ENCODE measurements around the gene REC114. TPM values are rescaled to one million over a fixed set of nuclear protein-coding genes. Genes with fewer than 3 reads are reported as not detected.

Gene REC114
- total and polyA plus RNA-seq, 10 of the 15 experiments (the other 5 are each of a cell fraction or from before 2014, with no cell fraction given) = not detected

DNA sequence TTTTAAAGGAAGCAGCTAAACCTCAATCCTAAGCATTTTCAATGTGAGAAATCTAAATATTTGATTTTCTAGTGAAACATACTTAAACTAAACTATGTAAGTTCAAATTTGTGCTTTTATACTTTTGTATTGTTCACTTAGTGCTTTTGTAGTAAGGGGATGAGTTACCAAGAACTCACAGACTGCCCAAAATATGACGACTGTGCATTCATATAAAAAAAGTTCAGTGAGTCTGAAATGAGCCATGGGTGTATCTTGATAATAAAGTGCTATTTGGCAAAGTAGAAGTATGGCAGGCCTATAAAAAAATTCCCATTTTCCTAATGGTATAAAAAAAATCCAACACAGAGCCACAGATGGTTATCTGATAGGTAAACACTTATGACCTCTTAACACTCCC is 124.1 kb downstream of the REC114 start (continued):
- TF ChIP-seq IRF5 (IDR thresholded peaks at IDR 0.05; ENCODE audit: borderline replicate concordance) (no peak), ZBTB4 (CRISPR knock-in tag; IDR thresholded peaks at IDR 0.05) (no peak), BHLHE40 (IDR thresholded peaks at IDR 0.05; ENCODE audit: borderline replicate concordance in 1 of 2, low read depth in 2 of 2, low read length in 1 of 2) (no peak), KLF5 (IDR thresholded peaks at IDR 0.05; ENCODE audit: partially characterized antibody) (no peak)

DNA sequence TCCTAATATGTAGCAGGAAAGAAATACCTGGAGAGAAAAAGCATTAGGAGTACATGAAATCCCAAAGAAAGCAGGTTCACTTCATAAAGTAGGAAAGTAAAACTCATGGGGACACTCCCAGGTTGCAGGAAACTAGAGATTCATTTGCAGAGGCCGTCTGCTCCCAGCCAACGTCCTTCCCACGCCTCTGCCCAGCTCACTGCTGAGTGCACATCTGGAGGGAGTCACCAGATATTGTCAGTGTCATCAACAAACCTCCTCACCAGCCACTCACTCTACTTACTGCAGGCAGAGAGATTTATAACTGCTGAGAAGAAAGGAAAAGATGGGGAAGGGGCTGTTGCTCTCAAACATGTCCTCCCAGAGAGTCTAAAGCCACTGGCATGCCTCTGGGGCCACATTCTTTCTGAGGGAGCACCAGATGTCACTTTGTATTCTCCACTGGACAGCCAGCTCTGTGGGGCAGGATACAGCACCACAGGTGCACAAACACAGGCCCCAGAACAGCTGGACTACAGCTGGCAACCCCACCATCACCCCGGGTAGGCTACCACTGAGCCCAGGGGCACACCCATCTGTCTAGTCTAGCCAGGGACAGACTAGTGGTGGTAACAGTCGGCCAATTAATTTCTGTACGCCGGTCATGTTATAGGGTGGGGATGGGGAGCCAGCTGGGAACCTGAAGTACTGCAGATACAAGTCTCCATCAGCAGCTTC is 125.8 kb downstream of the REC114 start:
- H3K4me2 ChIP-seq (ENCODE audit: control insufficient read depth, insufficient read depth) = no peak overlapping the region
- RAD21 ChIA-PET (ENCODE audit: unreplicated experiment) = interaction anchor here (2.1 kb wide), 1 partner anchor 68 kb away, joined by 7 read pairs; no protein-coding TSS in a partner anchor
- H2AFZ ChIP-seq (ENCODE audit: control insufficient read depth, low read depth, low read length) = no peak overlapping the region
- H3K36me3 ChIP-seq (ENCODE audit: control insufficient read depth in 2 of 2, insufficient read depth in 2 of 2, low read length in 1 of 2) = peaks cover 9 to 29% of the 10 kb centered on the region in 2 experiments
- POLR2A ChIA-PET = interaction anchor here (0.7 kb wide), 1 partner anchor 36 kb away, joined by 7 read pairs; no protein-coding TSS in a partner anchor
- H3K4me1 ChIP-seq (ENCODE audit: control insufficient read depth, insufficient read depth, low read length) = no peaks in the 10 kb centered on the region
- SMC1A ChIA-PET (ENCODE audit: uncharacterized antibody, unreplicated experiment) = interaction anchor here (0.9 to 2.3 kb wide), 2 partner anchors 11 to 67 kb away, joined by 3 to 7 read pairs; no protein-coding TSS in a partner anchor
- DNase-seq (ENCODE audit: low read depth, low spot score) = no peak
- intact Hi-C loops (cut with micrococcal nuclease; ENCODE audit: unreplicated experiment) (no loop called here), in situ Hi-C loops (cut with MboI) (no loop called here)
- ATAC-seq = no peak
- 99% methylated on average over 7 of the region's 7 CpGs for WGBS (ENCODE audit: insufficient coverage, insufficient replicate concordance, low lambda C conversion rate, missing lambda C conversion rate)
- no peak overlapping the region for H3K9ac ChIP-seq (ENCODE audit: control insufficient read depth, insufficient read depth, low read length)
- CTCF ChIA-PET = interaction anchor here (1.4 to 2.6 kb wide), 2 partner anchors 68 to 131 kb away, joined by 4 to 15 read pairs; no protein-coding TSS in a partner anchor
- H3K4me3 ChIP-seq = no peak overlapping the region
- TF ChIP-seq IRF5 (IDR thresholded peaks at IDR 0.05; ENCODE audit: borderline replicate concordance) = no peak
- BruUV-seq (replicated peaks) = no TSS peak
- no peaks in the 10 kb centered on the region for H3K79me2 ChIP-seq (ENCODE audit: control insufficient read depth, insufficient read depth, low read length)
- no peaks in the 10 kb centered on the region for H3K9me3 ChIP-seq (replicated peaks; ENCODE audit: control insufficient read depth, insufficient read depth, low read length)
- no peaks in the 10 kb centered on the region for H3K27me3 ChIP-seq (replicated peaks in 1 of 2; ENCODE audit: control insufficient read depth in 2 of 2, insufficient read depth in 2 of 2, low read length in 1 of 2)
- H3K27ac ChIP-seq (ENCODE audit: control insufficient read depth, insufficient read depth) = no peak overlapping the region
- FAIRE-seq = no peak
- no peaks in the 10 kb centered on the region; the same call in 1 of the 2 replicates for H4K20me1 ChIP-seq (ENCODE audit: control insufficient read depth, insufficient read depth)

Data from GM12878 (cell line).